Retinal pigment epithelial cell (primary cell): ENCODE data around the gene DUSP8.
"Not testable (repeated sequence)": the region's sequence is repeated elsewhere in the genome, so short reads cannot be mapped to it uniquely, and the experiment has no call there.

ENCODE experiments used
- DNase-seq: peaks from one replicate; pipeline ENCODE4 v3.0.0-alpha.2; 2010; ENCODE audit warnings: low read depth
- H3K4me3 ChIP-seq: 2 replicates; pipeline ENCODE4 v1.5.1; 2011; ENCODE audit warnings: mild to moderate bottlenecking, low read length, control low read depth, moderate library complexity
- TF ChIP-seq, protein P1 (sequence below): conservative IDR thresholded peaks from 2 replicates; pipeline ENCODE4 v1.5.1; 2011; ENCODE audit warnings: low read depth, low read length, control low read depth, inconsistent platforms

The DUSP8 gene

DNA sequence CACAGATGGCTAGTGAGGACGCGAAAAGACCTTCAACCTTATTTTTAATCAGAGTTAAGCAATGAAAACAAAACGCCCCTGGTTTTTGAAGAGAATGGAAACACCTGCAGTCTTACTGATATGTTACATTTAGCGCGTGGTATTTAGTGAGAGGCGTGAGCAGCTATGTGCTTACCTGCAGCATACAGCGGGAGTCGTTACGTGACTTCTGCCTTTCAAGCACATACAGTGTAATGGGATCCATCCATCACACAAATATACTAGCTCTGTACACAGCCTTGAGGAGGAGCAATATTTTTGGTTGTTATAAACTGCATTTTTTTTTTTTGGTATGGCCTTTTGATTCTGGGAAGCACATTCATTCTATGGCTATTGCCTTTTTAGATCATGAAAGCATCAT, 20.6 kb upstream of the DUSP8 start:
- TF ChIP-seq, protein P1, sequence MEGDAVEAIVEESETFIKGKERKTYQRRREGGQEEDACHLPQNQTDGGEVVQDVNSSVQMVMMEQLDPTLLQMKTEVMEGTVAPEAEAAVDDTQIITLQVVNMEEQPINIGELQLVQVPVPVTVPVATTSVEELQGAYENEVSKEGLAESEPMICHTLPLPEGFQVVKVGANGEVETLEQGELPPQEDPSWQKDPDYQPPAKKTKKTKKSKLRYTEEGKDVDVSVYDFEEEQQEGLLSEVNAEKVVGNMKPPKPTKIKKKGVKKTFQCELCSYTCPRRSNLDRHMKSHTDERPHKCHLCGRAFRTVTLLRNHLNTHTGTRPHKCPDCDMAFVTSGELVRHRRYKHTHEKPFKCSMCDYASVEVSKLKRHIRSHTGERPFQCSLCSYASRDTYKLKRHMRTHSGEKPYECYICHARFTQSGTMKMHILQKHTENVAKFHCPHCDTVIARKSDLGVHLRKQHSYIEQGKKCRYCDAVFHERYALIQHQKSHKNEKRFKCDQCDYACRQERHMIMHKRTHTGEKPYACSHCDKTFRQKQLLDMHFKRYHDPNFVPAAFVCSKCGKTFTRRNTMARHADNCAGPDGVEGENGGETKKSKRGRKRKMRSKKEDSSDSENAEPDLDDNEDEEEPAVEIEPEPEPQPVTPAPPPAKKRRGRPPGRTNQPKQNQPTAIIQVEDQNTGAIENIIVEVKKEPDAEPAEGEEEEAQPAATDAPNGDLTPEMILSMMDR = no peak
- no peak overlapping the region for H3K4me3 ChIP-seq
- DNase-seq = no peak

DNA sequence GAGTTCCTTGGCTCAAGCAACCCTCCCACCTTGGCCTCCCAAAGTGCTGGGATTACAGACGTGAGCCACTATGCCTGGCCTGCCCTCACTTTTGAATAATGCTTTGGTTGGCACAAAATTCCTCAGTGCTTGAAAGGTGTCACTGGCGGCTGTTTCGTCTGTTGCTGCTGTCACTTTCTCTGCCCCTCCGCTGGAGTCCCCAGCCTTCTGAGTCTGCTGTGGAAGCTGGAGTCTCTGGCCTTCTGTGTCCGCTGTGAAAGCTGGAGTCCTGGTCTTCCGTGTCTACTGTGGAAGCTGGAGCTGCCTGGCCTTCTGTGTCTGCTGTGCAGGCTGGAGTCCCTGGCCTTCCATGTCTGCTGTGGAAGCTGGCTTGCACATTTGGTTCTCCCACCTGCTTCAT, 17.9 kb upstream of the DUSP8 start:
- no peak for DNase-seq
- H3K4me3 ChIP-seq = no peak overlapping the region

DNA sequence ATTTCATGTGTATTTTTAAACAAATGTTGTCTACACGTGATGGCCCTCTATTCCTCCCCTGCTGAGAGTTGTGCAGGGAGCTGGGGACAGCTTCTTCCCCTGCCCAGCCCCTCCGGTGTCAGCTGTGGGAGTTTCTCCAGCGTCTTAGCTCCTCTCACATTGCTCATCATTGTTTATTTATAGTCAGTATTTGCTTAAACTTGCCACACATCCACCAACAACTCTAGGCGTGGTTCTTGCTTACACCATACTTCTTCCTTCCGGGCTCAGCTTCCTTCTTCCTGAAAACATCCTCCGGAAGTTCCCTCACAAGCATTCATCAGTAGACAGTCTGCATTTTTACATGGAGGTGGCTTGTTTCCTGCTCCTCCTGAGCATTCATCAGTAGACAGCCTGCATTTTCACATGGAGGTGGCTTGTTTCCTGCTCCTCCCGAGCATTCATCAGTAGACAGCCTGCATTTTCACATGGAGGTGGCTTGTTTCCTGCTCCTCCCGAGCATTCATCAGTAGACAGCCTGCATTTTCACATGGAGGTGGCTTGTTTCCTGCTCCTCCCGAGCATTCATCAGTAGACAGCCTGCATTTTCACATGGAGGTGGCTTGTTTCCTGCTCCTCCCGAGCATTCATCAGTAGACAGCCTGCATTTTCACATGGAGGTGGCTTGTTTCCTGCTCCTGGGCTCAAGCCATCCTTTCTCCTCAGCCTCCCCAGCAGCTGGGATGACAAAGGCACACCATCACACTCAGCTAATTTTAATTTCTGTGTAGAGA, 17.3 kb upstream of the DUSP8 start:
- DNase-seq, H3K4me3 ChIP-seq: not testable (repeated sequence)

More for the DNA sequence above, 17.9 kb upstream of the DUSP8 start:
- TF ChIP-seq, protein P1 = no peak

DNA sequence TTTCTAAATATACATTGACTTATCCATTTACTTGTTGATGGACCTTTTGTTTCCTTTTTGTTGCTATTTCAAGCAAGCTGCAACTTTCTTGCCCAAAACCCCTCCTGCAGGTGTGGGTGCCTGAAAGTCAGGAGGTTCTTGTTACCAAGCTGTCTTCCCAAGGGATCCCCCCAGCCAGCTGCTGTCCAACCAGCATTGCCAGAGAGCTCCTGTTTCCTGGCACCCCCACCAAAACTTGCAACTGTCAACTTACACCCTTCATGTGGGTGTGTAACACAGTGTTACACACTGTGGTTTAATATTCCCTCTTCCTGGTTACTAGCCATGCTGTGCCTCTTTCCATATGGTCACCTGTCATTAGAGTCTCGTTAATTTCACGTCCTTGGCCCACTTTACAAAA, 14.6 kb upstream of the DUSP8 start:
- no peak overlapping the region for H3K4me3 ChIP-seq
- no peak for DNase-seq
- TF ChIP-seq, protein P1 = no peak

DNA sequence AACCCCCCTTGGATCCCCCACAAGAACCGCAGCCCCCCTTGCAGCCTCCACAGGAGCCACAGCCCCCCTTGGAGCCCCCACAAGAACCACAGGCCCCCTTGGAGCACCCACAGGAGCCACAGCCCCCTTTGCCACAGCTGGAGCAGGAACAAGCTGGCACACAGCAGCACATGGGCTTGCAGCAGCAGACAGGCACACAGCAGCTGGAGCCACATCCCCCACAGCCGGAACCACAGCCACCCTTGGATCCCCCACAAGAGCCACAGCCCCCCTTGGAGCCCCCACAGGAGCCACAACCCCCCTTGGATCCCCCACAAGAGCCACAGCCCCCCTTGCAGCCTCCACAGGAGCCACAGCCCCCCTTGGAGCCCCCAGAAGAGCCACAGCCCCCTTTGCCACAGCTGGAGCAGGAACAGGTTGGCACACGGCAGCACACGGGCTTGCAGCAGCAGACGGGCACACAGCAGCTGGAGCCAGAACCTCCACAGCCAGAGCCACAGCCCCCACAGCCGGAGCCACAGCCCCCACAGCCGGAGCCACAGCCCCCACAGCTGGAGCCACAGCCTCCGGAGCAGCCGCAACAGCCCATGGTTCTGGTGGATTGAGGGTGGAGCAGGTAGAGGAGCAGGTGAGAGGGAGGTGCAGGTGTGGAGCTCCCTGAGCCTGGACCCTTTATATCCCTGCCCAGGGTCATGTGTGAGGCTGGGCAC, 12.7 kb upstream of the DUSP8 start, which contains the start of gene KRTAP5-1:
Gene KRTAP5-1, minus strand, starts transcription at position 623 of the 710 bp plus-strand sequence. Its CDS starts 34 bp downstream, at position 589.
- H3K4me3 ChIP-seq, DNase-seq: not testable (repeated sequence)

DNA sequence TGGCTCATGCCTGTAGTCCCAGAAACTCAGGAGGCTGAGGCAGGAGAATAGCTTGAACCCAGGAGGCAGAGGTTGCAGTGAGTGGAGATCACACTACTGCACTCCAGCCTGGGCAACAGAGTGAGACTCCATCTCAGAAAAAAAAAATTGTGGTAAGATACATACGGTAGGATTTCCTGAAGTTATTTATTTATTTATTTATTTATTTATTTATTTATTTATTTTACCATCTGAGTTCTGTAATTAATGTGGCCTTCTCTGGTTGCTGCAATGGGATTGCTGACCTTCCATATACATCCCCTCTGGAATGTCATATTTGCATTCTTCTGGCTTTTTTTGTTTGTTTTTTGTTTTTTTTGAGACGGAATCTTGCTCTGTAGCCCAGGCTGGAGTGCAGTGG, 10.8 kb upstream of the DUSP8 start:
- not testable (repeated sequence) for DNase-seq, H3K4me3 ChIP-seq

DNA sequence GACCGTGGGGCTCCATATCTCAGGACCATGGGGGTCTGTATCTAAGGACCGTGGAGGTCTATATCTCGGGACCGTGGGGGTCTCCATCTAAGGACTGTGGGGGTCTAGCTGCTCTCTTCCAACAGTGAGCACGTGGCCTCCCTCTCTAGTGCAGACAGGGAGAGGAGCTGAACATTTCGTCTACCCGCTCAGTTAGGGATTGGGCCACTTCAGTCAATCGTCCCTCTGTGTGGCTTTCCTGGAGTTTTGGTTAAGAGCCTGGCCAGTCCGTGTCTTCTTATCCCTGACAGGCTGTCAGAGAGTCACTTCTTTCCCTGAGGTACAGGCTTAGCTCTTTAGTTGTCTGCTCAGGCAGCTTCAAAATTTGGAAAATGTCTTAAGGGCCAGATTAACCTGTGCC, 9.9 kb upstream of the DUSP8 start:
- DNase-seq = no peak
- TF ChIP-seq, protein P1 = no peak
- H3K4me3 ChIP-seq = no peak overlapping the region

DNA sequence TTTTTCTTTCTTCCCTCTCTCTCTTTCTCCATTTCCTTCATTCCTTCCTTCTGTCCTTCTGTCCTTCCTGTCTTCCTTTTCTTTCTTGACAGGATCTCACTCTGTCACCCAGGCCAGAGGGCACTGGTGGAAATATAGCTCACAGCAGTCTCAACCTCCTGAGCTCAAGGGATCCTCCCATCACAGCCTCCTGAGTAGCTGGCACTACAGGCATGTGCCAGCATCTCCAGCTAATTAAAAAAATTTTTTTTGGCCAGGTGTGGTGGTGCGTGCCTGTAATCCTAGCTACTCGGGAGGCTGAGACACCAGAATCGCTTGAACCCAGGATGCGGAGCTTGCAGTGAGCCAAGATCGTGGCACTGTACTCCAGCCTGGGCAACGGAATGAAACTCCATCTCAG, 4.8 kb upstream of the DUSP8 start:
- H3K4me3 ChIP-seq = no peak overlapping the region
- TF ChIP-seq, protein P1 = no peak
- no peak for DNase-seq

DNA sequence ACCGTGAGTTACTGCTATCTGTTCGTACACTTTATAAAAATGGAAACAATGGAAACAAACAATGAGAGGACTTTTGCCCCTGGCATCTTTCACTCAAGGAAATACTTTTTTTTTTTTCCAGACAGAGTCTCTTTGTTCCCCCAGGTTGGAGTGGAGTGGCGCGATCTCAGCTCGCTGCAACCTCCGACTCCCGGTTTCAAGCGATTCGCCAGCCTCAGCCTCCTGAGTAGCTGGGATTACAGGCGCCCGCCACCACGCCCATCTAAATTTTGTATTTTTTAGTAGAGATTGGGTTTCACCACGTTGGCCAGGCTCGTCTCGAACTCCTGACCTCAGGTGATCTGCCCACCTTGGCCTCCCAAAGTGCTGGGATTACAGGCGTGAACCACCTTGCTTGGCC, 3.7 kb upstream of the DUSP8 start:
- DNase-seq, H3K4me3 ChIP-seq: not testable (repeated sequence)
